ENCODE data around the gene ZNF189. TPM values are rescaled to one million over a fixed set of nuclear protein-coding genes. Genes with fewer than 3 reads are reported as not detected.

Gene ZNF189
- total RNA-seq, 6 experiments from 2014 or later, result 10.2 to 11.6 (median 11.2) TPM

DNA sequence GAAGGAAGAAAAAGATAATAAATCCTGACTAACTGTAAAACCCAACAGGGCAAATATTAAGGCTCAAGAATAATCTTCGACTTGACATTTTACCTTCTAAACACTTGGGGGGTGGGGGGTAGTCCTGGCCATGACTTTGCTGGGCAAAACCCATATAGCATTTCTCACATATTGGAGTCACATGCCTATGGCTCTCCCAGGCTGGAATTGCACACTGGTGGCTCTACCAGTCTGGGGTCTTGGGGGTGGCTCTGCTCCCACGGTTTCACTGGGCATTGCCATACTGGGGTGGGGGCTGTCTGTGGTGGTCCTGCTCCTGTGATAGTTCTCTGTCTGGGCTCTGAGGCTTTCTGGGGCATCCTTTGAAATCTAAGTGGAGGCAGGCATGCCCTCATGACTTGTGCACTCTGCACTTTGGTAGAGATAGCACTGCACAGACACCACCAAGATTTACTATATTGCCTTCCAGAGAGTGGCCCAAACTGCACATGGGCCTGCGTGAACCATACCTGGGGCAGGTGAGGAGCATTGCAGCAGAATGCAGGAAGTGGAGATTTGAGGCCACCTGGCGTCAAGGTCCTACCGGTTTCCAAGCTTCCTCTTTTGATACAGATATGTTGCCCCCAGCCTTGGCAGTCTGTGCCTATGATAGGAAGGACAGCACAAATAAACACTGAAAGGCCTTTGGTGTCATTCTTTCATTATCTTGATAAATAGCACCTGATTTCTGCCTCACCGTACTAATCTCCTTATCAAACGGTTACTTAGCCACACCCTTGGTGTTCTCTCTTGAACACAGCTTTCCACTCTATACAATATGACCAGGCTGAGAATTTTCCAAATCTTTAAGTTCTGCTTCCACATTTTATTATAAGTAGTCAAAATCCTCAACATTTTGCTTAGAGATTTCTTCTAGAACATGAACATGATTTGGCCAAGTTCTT, 43.6 kb upstream of the ZNF189 start:
- H3K36me3 Mint-ChIP-seq (ENCODE audit: low read depth), result no peaks in the 10 kb centered on the region
- no peak overlapping the region for H3K4me3 Mint-ChIP-seq
- no peak for TF ChIP-seq CTCF (IDR thresholded peaks at IDR 0.05)
- no peaks in the 10 kb centered on the region for H3K27me3 Mint-ChIP-seq (ENCODE audit: insufficient read depth)
- no peaks in the 10 kb centered on the region for H3K9me3 Mint-ChIP-seq
- H3K27ac Mint-ChIP-seq, result no peak overlapping the region
- no peaks in the 10 kb centered on the region for H3K4me1 Mint-ChIP-seq (ENCODE audit: low read depth)
- DNase-seq, result no peak

- H3K36me3 Mint-ChIP-seq (ENCODE audit: low read depth), result no peaks in the 10 kb centered on the region
- H3K4me3 Mint-ChIP-seq, result no peak overlapping the region
- H3K27me3 Mint-ChIP-seq (ENCODE audit: insufficient read depth), result no peaks in the 10 kb centered on the region
- DNase-seq, result no peak
- no peak overlapping the region for H3K27ac Mint-ChIP-seq
- no peaks in the 10 kb centered on the region for H3K4me1 Mint-ChIP-seq (ENCODE audit: low read depth)
- no peaks in the 10 kb centered on the region for H3K9me3 Mint-ChIP-seq
- TF ChIP-seq CTCF (IDR thresholded peaks at IDR 0.05), result no peak
These were observed 42.0 kb upstream of the ZNF189 start for GRCh38 chr9:101356619-101357018.

DNA sequence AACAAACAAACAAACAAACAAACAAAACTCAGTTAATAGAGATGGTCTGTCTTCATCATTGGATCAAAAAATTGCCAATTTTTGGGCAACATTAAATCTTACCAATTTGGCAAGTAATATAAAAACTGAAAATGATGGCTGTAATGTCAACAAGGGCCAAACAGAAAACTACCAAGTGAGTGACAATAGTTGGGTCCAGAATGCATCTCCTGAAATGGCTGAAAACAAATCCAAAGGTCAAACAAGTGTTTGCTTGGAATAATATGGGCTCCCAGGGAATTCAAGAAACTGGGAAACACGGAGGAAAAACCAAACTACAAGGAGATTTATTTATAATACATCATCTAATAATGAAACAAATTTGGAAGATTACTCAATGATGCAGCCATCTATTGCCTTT, 39.0 kb upstream of the ZNF189 start:
- no peak for TF ChIP-seq CTCF (IDR thresholded peaks at IDR 0.05)
- no peaks in the 10 kb centered on the region for H3K36me3 Mint-ChIP-seq (ENCODE audit: low read depth)

GRCh38 chr9:101360647-101361046, 38.0 kb upstream of the ZNF189 start:
- H3K27me3 Mint-ChIP-seq (ENCODE audit: insufficient read depth), result no peaks in the 10 kb centered on the region; the same call in 1 of the 2 replicates
- H3K4me3 Mint-ChIP-seq, result no peak overlapping the region
- no peak for DNase-seq
- H3K27ac Mint-ChIP-seq, result no peak overlapping the region
- H3K9me3 Mint-ChIP-seq, result no peaks in the 10 kb centered on the region
- peaks cover 8% of the 10 kb centered on the region for H3K4me1 Mint-ChIP-seq (ENCODE audit: low read depth)
- no peaks in the 10 kb centered on the region for H3K36me3 Mint-ChIP-seq (ENCODE audit: low read depth)
- TF ChIP-seq CTCF (IDR thresholded peaks at IDR 0.05), result no peak

More for the DNA sequence above, 39.0 kb upstream of the ZNF189 start:
- no peaks in the 10 kb centered on the region; the same call in 1 of the 2 replicates for H3K27me3 Mint-ChIP-seq (ENCODE audit: insufficient read depth)
- no peaks in the 10 kb centered on the region for H3K9me3 Mint-ChIP-seq
- peaks cover 2% of the 10 kb centered on the region; the same call in 1 of the 2 replicates for H3K4me1 Mint-ChIP-seq (ENCODE audit: low read depth)
- no peak overlapping the region for H3K4me3 Mint-ChIP-seq
- no peak overlapping the region for H3K27ac Mint-ChIP-seq
- DNase-seq, result no peak

DNA sequence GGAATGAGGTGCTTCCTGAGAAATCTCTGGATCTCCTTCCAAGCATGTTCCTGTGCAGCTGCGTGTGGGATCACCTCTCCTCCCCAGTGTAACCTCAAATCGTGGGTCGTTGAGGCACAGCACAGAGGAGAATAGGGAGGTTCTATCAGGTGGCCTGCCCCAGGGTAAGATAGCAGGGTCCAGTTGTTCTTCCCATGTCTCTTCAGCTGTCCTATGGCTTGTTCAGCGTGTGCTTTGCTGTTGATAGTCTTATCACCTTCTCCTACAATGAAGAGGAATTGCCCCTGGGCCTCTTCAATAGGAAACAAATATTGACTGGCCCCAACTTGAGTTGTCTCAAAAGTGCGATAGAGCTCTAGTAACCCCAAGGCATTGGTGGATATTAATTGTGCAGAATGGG, 36.2 kb upstream of the ZNF189 start:
- Mint-ChIP-seq H3K36me3 (ENCODE audit: low read depth) (no peaks in the 10 kb centered on the region), H3K27me3 (ENCODE audit: insufficient read depth) (no peaks in the 10 kb centered on the region; the same call in 1 of the 2 replicates), H3K4me1 (ENCODE audit: low read depth) (peaks cover 17% of the 10 kb centered on the region), H3K4me3 (no peak overlapping the region), H3K27ac (no peak overlapping the region), H3K9me3 (no peaks in the 10 kb centered on the region)
- TF ChIP-seq CTCF (IDR thresholded peaks at IDR 0.05), result no peak
- DNase-seq, result no peak
